ENCODE results near the gene FEM1B.
A peak's percentile ranks its signal among the peaks of the same experiment; 100 is the strongest.

FEM1B gene

DNA sequence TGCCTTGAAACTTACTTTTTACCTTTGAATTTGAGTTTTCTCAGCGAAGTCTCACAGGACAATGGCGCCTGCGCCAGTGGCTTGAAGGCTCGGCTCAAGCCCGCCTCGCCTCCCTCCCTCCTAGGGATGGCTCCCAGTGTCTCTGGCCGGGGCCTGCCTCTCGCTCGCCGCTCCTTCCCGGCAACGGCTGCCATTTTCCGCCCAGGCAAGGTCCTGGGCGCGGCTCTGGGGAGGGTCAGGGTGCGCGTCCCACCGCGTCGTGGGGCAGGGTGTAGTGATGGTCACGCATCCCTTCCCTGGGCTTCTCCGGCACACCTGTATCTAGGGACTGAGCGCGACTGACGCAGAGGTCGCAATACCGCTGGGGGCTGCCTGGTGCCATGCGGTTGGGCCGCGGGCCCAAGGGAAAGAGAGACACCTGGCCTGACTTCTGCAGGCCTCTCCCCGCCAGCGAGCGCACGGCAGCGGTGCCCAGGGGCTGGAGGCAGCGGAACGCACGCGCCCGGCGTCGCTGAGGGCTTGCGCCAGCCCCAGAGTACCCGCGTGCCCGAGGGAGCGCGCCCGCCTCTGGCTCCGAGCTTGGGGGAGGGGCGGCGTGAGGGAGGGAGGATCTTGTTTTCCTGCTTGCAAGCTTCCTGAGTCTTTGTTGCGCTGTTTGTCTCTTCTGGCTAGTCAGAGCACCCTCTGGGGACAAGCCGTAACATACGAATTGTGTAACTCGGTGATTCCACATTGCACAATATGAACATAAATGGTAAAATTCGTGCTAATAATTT, 20.7 kb upstream of the FEM1B start:
- Histone ChIP-seq H3K27me3 (replicated peaks) (no peaks in the 10 kb centered on the region), H3K36me3 (replicated peaks) (no peaks in the 10 kb centered on the region), H3K27ac (peak overlapping the region; percentile 34), H3K4me3 (ENCODE audit: low read depth, low read length) (peak overlapping the region; percentile 68)
- in situ Hi-C loops (cut with HindIII; ENCODE audit: low pct_ligation_motif_present, low sequenced_read_pairs) = no loop called here
- TF ChIP-seq, protein P1, sequence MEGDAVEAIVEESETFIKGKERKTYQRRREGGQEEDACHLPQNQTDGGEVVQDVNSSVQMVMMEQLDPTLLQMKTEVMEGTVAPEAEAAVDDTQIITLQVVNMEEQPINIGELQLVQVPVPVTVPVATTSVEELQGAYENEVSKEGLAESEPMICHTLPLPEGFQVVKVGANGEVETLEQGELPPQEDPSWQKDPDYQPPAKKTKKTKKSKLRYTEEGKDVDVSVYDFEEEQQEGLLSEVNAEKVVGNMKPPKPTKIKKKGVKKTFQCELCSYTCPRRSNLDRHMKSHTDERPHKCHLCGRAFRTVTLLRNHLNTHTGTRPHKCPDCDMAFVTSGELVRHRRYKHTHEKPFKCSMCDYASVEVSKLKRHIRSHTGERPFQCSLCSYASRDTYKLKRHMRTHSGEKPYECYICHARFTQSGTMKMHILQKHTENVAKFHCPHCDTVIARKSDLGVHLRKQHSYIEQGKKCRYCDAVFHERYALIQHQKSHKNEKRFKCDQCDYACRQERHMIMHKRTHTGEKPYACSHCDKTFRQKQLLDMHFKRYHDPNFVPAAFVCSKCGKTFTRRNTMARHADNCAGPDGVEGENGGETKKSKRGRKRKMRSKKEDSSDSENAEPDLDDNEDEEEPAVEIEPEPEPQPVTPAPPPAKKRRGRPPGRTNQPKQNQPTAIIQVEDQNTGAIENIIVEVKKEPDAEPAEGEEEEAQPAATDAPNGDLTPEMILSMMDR (IDR thresholded peaks at IDR 0.05; ENCODE audit: low read depth, low read length, missing control alignments) = no peak
- DNase-seq = peak; percentile 62

DNA sequence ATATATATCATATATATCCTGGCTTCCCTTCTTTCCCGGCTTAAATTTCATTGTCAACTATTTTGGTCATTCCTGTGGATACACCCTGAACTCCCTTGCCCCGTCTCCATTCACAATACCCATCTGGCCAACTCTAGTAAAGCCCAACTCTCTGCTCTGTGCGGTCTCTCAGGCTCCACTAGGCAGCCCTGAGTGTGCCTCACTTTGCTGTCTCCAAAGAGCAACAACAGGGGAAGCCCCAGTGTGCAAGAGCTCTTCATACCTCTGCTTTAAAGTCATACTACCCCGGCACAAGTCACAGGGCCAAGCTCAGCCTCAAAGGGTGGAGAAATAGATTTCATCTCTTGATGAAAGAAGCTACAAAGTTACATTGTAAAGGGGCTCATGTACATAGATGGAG, 18.9 kb upstream of the FEM1B start:
- Histone ChIP-seq H3K27ac (no peak overlapping the region), H3K4me3 (ENCODE audit: low read depth, low read length) (no peak overlapping the region), H3K27me3 (replicated peaks) (no peaks in the 10 kb centered on the region), H3K36me3 (replicated peaks) (no peaks in the 10 kb centered on the region)
- in situ Hi-C loops (cut with HindIII; ENCODE audit: low pct_ligation_motif_present, low sequenced_read_pairs) = no loop called here
- no peak for DNase-seq
- TF ChIP-seq, protein P1 (IDR thresholded peaks at IDR 0.05; ENCODE audit: low read depth, low read length, missing control alignments) = no peak

DNA sequence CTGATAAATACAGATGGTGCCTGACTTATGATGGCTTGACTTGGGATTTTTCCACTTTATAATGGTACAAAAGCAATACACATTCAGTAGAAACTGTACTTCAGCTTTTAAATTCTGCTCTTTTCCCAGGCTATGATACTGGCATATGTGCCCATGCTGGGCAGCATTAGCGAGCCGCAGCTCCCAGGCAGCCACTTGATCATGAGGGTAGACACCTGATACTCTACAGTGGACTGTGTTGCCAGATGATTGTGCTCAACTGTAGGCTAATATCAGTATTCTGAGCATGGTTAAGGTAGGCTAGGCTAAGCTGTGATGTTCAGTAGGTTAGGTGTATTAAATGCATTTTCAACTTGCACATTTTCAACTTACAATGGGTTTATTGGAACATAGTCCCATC, 17.7 kb upstream of the FEM1B start:
- TF ChIP-seq, protein P1 (IDR thresholded peaks at IDR 0.05; ENCODE audit: low read depth, low read length, missing control alignments) = no peak
- in situ Hi-C loops (cut with HindIII; ENCODE audit: low pct_ligation_motif_present, low sequenced_read_pairs) = no loop called here
- no peaks in the 10 kb centered on the region for H3K27me3 ChIP-seq (replicated peaks)
- H3K27ac ChIP-seq = no peak overlapping the region
- no peaks in the 10 kb centered on the region for H3K36me3 ChIP-seq (replicated peaks)
- DNase-seq = no peak
- no peak overlapping the region for H3K4me3 ChIP-seq (ENCODE audit: low read depth, low read length)

DNA sequence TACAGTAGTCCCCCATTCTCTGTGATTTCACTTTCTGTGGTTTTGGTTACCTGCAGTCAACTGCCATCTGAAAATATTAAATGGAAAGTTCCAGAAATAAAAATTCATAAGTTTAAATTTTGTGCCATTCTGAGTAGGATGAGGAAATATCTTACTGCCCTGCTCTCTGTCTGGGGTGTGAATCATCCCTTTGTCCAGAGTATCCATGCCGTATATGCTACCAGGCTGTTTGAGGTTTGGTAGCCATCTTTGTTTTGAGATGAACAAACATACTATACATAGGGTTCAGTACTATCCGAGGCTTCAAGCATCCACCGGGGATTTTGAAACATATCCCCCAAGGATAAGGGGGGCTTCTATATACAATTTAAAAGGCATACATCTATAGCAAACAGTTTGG, 16.3 kb upstream of the FEM1B start:
- H3K27ac ChIP-seq = no peak overlapping the region
- no peak for DNase-seq
- in situ Hi-C loops (cut with HindIII; ENCODE audit: low pct_ligation_motif_present, low sequenced_read_pairs) = no loop called here
- no peaks in the 10 kb centered on the region for H3K27me3 ChIP-seq (replicated peaks)
- H3K4me3 ChIP-seq (ENCODE audit: low read depth, low read length) = no peak overlapping the region
- no peaks in the 10 kb centered on the region for H3K36me3 ChIP-seq (replicated peaks)
- TF ChIP-seq, protein P1 (IDR thresholded peaks at IDR 0.05; ENCODE audit: low read depth, low read length, missing control alignments) = no peak

DNA sequence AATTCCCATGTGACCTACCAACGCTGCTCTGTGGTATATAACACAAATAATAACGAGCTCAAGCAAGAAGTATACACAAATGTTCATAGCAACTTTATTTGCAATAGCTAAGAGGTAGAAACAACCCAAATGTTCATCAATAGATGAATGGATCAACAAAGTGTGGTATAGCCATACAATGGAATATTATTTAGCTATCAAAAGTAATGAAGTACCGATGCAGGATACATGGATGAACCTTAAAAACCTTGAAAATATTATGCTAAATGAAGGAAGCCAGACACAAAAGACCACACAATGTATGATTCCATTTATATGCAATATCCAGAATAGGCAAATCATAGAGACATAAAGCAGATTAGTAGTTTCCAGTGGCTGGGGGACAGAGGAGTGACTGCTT, 15.6 kb upstream of the FEM1B start:
- in situ Hi-C loops (cut with HindIII; ENCODE audit: low pct_ligation_motif_present, low sequenced_read_pairs) = no loop called here
- DNase-seq = no peak
- H3K4me3 ChIP-seq (ENCODE audit: low read depth, low read length) = no peak overlapping the region
- no peak overlapping the region for H3K27ac ChIP-seq
- no peaks in the 10 kb centered on the region for H3K27me3 ChIP-seq (replicated peaks)
- TF ChIP-seq, protein P1 (IDR thresholded peaks at IDR 0.05; ENCODE audit: low read depth, low read length, missing control alignments) = no peak
- no peaks in the 10 kb centered on the region for H3K36me3 ChIP-seq (replicated peaks)

Measured in brain microvascular endothelial cell (primary cell).